Dermis microvascular lymphatic vessel endothelial cell (primary cell): ENCODE measurements around the gene ERCC3. TPM values are rescaled to one million over a fixed set of nuclear protein-coding genes. Genes with fewer than 3 reads are reported as not detected.
"Not testable (repeated sequence)": the region's sequence is repeated elsewhere in the genome, so short reads cannot be mapped to it uniquely, and the experiment has no call there.

Experiments used
- DNase-seq, 2 donors: peaks; one replicate each; pipeline versions ENCODE4 v3.0.0 to v3.0.0-alpha.2; 2010; ENCODE audit warnings: low read depth in 2 of 2
- total RNA-seq: library from RNA; depleted of rRNA; stranded (reverse); fragments of >200 nt; gene quantifications from 2 replicates; pipeline ENCODE4 v1.2.1, GENCODE V29; 2014

Gene ERCC3
- total RNA-seq, 1 donor from 2014 or later: 26.1 TPM

DNA sequence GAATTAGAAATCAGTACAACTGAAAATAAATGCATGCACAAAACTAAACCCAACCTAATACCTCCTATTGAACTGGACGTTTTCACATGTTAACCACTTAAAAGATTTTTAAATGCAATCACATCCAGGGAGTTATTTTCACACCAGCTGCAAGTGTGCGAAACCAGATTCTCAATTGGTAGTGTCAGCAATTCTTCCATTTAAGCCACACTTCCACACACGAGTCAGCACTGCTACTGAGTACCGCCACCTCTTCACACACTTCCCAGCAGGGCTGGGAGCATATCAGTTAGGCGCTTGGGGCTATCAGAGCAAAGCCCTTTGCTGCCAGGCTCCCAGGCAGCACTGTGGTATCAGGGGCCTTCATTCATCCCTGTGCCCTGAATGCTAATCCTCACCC lies 14.2 kb downstream of the ERCC3 start:
- DNase-seq: no peak

DNA sequence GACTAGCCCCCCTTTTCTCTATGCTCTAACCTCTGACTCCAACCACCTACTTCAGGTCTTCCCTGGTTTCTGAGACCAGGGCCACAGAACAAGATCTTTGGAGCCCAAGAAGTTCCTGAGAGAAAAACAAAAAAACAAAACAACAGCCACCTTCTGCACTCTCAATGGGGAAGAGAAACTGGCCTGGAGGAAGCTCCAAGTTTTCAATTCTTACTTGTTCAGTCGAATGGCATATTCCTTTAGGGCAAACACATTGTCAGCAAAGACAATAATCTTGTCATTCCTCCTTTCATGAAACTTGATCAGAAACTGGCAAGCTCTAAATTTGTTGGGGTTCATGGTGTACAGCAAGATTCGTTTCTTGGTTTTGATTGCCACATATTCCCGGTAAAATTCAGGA lies 15.0 kb downstream of the ERCC3 start:
- DNase-seq: no peak

GRCh38 chr2:127277028-127277427 lies 16.9 kb downstream of the ERCC3 start:
- DNase-seq: no peak

DNA sequence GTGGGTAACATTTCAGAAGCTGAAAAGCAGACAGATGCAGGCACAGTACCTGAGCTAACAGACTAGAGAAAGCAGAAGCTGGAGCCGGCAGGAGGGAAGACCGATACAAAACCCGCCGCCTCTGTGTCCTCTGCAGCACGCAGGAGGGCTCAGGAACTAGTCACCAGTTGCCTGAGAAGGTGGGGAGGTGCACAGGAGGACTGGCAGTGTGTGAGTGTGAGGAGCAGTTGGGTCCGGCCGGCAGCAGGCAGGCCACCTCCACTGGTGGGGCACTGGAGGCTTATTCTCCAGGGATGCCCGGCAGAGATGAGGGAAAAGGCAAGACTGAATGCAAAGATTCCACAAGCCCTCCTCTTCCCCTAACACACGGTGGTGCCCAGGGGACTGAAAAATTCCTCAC lies 18.2 kb downstream of the ERCC3 start:
- no peak for DNase-seq

GRCh38 chr2:127275356-127275755 lies 18.6 kb downstream of the ERCC3 start:
- DNase-seq: no peak

DNA sequence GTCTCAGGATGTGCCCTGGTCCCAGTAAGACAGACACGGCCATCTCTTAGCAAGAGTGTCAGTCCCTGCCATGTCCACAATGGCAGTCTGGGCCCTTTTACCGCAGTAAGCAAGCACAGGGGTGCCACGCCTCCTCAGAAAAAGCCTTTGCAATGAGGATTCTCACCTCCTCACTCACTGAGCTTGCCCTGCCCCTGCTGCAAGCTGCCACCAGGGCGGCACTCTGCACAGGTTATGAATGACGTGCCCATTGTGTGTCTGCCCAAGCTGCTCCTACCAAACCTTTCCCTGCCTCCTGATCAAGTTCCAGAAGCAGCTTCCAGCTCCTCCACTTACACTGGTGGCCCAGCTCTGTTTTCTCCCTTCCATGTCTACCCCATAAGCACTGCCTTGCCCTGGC lies 23.3 kb downstream of the ERCC3 start:
- DNase-seq: no peak

DNA sequence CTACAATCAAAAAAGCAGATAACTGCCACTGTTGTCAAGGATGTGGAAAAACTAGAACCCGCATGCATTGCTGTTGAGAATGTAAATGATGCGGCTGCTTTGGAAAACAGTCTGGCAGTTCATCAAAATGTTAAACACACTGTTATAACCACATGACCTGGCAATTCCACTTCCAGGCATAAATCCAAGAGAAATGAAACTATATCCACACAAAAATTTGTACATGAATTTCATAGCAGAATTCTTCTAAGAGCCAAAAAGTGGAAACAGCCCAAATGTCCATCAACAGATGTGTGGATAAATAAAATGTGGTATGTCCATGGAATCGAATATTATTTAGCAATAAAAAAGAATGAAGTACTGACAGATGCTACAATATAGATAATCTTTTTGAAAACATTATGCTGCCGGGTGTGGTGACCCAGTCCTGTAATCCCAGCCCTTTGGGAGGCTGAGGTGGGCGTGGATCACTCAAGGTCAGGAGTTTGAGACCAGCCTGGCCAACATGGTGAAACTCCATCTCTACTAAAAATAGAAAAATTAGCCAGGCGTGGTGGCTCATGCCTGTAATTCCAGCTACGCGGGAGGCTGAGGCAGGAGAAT lies 32.0 kb downstream of the ERCC3 start:
- DNase-seq: peak in 1 of 2 donors; percentile 4

DNA sequence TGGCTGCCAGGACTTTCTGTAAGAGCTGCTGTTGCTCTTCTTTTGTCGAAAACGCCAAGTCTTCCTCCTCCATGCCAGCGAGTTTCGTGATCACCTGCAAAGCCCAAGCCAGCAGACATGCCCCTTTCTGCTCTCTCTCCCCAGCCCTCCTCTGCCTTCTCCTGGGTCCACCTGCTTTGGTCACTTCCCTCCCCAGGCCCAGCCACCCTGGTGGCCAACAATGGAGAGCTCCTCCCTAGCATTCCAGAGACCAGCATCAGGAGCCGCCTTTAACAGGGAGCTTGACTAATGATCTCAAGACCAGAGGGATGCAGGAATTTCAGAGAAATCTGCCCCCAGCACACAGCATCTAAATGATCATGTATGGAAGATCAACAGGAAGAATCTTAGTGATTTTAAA lies 34.6 kb downstream of the ERCC3 start:
- DNase-seq: no peak

DNA sequence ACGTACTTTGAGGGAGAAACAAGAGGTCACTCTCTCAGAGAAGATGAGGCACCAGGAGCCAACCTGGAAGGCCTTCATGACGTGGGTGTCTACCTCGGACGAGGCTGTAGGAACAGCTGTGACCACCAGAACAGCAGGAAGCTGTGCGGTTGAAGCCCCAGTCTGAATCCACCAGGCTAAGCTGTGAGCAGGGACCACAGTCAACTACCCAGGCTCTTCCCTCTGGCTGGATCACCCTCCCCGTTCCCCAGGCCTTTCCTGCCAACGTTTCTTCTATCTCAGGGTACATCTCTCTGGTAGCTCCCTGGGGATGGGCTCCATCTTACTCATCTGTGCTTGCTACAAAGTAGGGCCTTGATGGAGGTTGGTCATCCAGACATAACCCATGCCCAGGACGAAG lies 37.1 kb downstream of the ERCC3 start:
- DNase-seq: no peak

GRCh38 chr2:127256381-127256780 lies 37.6 kb downstream of the ERCC3 start:
- DNase-seq: no peak

- no peak for DNase-seq
Observed at GRCh38 chr2:127255721-127256120, 38.2 kb downstream of the ERCC3 start.

DNA sequence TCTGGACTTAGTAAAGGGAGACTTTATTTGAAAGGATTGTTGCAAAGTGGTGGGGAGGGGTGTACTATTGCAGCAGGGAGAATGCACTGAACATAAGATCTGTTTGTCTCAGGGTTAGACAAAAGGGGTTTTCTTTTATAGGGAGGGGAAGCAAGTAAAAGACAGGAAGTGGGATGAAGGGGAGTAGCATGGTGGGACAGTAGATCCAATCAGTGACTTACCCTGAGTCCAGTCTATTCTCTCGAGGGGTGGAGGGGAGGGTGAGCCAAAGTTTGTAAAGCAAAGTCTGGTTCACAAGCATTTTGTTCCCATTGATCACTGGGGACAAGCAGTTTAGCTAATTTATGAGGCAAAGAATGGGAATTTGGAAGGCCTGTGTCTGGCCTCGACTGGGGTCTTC lies 38.8 kb downstream of the ERCC3 start:
- no peak for DNase-seq

GRCh38 chr2:127254386-127254981 lies 39.5 kb downstream of the ERCC3 start:
- no peak for DNase-seq

- DNase-seq: not testable (repeated sequence)
Observed at GRCh38 chr2:127241184-127241583, 52.8 kb downstream of the ERCC3 start.

DNA sequence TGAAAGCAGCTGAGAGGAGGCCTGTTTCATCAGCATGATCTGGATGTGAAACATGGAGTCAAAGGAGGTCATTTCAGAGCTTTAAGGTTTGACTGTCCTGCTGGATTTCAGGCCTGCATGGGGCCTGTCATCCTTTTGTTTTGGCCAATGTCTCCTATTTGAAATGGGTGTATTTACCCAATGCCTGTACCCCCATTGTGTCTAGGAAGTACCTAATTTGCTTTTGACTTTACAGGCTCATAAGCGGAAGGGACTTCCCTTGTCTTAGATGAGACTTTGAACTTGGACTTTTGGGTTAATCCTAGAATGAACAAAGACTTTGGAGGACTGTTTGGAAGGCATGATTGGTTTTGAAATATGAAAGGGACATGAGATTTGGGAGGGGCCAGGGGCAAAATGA lies 54.5 kb downstream of the ERCC3 start:
- no peak for DNase-seq

DNA sequence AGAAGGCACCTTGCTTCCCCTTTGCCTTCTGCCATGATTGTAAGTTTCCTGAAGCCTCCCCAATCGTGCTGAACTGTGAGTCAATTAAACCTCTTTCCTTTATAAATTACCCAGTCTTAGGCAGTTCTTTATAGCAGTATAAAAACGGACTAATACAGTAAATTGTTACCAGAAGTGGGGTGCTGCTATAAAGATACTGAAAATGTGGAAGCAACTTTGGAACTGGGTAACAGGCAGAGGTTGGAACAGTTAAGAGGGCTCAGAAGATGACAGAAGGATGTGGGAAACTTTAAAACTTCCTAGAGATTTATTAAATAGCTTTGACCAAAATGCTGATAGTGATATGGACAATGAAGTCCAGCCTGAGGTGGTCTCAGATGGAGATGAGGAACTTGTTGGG lies 56.2 kb downstream of the ERCC3 start:
- not testable (repeated sequence) for DNase-seq

- no peak for DNase-seq
Observed at GRCh38 chr2:127235082-127235702, 58.8 kb downstream of the ERCC3 start.

GRCh38 chr2:127233710-127234109 lies 60.2 kb downstream of the ERCC3 start:
- DNase-seq: no peak

GRCh38 chr2:127231130-127231865 lies 62.6 kb downstream of the ERCC3 start:
- no peak for DNase-seq

DNA sequence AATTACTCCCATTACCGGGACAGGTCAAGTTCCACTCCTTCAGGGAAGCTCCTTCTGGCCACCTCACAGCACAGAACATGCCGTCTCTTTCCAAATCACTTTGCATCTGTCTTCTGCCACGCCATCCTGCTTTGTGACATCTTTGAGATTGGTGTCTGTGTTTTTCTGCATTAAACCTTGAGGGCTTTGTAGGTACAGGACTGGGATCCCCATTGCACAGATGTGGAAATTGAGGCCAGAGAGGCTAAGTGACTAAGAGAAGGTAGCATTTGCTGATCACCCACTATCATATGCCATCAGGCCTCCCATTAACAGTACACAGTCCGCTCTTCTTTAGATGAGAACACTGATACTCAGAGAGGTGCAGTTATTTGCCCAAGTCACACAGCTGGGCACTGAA lies 64.4 kb downstream of the ERCC3 start:
- no peak for DNase-seq

- DNase-seq: peak in 1 of 2 donors; percentile 23
Observed at GRCh38 chr2:127228102-127228501, 65.8 kb downstream of the ERCC3 start.

GRCh38 chr2:127227264-127227660 lies 66.7 kb downstream of the ERCC3 start:
- DNase-seq: not testable (repeated sequence)
